HepG2 (cell line): ENCODE data around the gene NID2. TPM values are rescaled to one million over a fixed set of nuclear protein-coding genes. Genes with fewer than 3 reads are reported as not detected.

Source experiments
- ATAD3A ChIP-seq: sonication (generic); formaldehyde crosslinking; IDR thresholded peaks from 2 replicates; pipeline ENCODE4 v1.4.0; 2020; ENCODE audit warnings: missing genetic modification reagents
- ATF2 ChIP-seq: sonication (generic); formaldehyde crosslinking; IDR thresholded peaks from 2 replicates; pipeline ENCODE4 v1.4.0; 2020; ENCODE audit warnings: missing genetic modification reagents
- CC2D1A ChIP-seq: sonication (generic); formaldehyde crosslinking; IDR thresholded peaks from 2 replicates; pipeline ENCODE4 v1.8.1; 2023; ENCODE audit warnings: mild to moderate bottlenecking, missing genetic modification reagents
- CEBPB ChIP-seq: IDR thresholded peaks from 2 replicates; pipeline ENCODE4 v1.6.1; 2011; ENCODE audit warnings: low read depth, low read length, improper control_type of control experiment, borderline replicate concordance
- CREBL2 ChIP-seq: sonication (generic); formaldehyde crosslinking; IDR thresholded peaks from 2 replicates; pipeline ENCODE4 v1.8.1; 2023; ENCODE audit warnings: missing genetic modification reagents, mild to moderate bottlenecking, borderline replicate concordance
- HDAC6 ChIP-seq: fragments of 200-600 bp; sonication (generic); IDR thresholded peaks from 2 replicates; pipeline ENCODE4 v1.7.0; 2017; ENCODE audit warnings: mild to moderate bottlenecking, antibody characterized with exemption, low read length, low read depth
- HMGXB4 ChIP-seq, 2 experiments: sonication (generic) in 1 of 2; formaldehyde crosslinking in 1 of 2; IDR thresholded peaks; 2 replicates each; pipeline versions ENCODE4 v1.4.0 to v1.6.1; 2018 to 2020; ENCODE audit warnings: missing genetic modification reagents in 2 of 2, borderline replicate concordance in 1 of 2, low read depth in 1 of 2, mild to moderate bottlenecking in 1 of 2, missing biosample characterization in 1 of 2
- MAZ ChIP-seq, 2 experiments: sonication (generic) in 1 of 2; formaldehyde crosslinking in 1 of 2; IDR thresholded peaks; 2 replicates each; pipeline versions ENCODE4 v1.5.0 to v1.6.1; 2012 to 2020; ENCODE audit warnings: low read depth in 2 of 2, mild to moderate bottlenecking in 2 of 2, borderline replicate concordance in 1 of 2, improper control_type of control experiment in 1 of 2, low read length in 1 of 2, missing genetic modification reagents in 1 of 2, moderate library complexity in 1 of 2
- MNT ChIP-seq: fragments of 450-650 bp; IDR thresholded peaks from 2 replicates; pipeline ENCODE4 v1.6.1; 2016
- NR2F2 ChIP-seq: IDR thresholded peaks from 2 replicates; pipeline ENCODE4 v1.6.1; 2012; ENCODE audit warnings: low read depth, inconsistent platforms, borderline replicate concordance
- SP5 ChIP-seq: IDR thresholded peaks from 2 replicates; pipeline ENCODE4 v1.6.1; 2016; ENCODE audit warnings: low read depth, borderline replicate concordance
- TFE3 ChIP-seq: IDR thresholded peaks from 2 replicates; pipeline ENCODE4 v1.6.1; 2016
- ZMYM2 ChIP-seq: sonication (generic); formaldehyde crosslinking; IDR thresholded peaks from 2 replicates; pipeline ENCODE4 v1.8.0; 2022; ENCODE audit warnings: mild to moderate bottlenecking, missing genetic modification reagents
- ZNF260 ChIP-seq: sonication (generic); formaldehyde crosslinking; IDR thresholded peaks from 2 replicates; pipeline ENCODE4 v1.4.0; 2020; ENCODE audit warnings: missing genetic modification reagents, low read depth, mild to moderate bottlenecking, borderline replicate concordance
- ZNF292 ChIP-seq: sonication (generic); formaldehyde crosslinking; IDR thresholded peaks from 2 replicates; pipeline ENCODE4 v1.8.1; 2022; ENCODE audit warnings: mild to moderate bottlenecking, low read depth, missing genetic modification reagents, borderline replicate concordance
- ZNF30 ChIP-seq: sonication (generic); formaldehyde crosslinking; IDR thresholded peaks from 2 replicates; pipeline ENCODE4 v1.5.0; 2020; ENCODE audit warnings: mild to moderate bottlenecking, missing genetic modification reagents
- ZNF326 ChIP-seq: sonication (generic); formaldehyde crosslinking; IDR thresholded peaks from 2 replicates; pipeline ENCODE4 v1.4.0; 2020; ENCODE audit warnings: missing genetic modification reagents, borderline replicate concordance
- ZNF432 ChIP-seq: sonication (generic); formaldehyde crosslinking; IDR thresholded peaks from 2 replicates; pipeline ENCODE4 v1.5.0; 2020; ENCODE audit warnings: missing genetic modification reagents, mild to moderate bottlenecking, borderline replicate concordance
- ZSCAN20 ChIP-seq: sonication (generic); formaldehyde crosslinking; IDR thresholded peaks from 2 replicates; pipeline ENCODE4 v1.4.0; 2020; ENCODE audit warnings: missing genetic modification reagents, mild to moderate bottlenecking, borderline replicate concordance
- polyA plus RNA-seq, 8 experiments: library from polyadenylated mRNA; depleted of rRNA in 3 of 8; stranded (reverse) in 7 of 8; unstranded in 1 of 8; fragments of >200 nt; fragmentation: Illumina TruSeq in 4 of 8; extraction: Trizol in 4 of 8; gene quantifications; 2 replicates each; pipeline versions ENCODE4 v1.2.1 to v1.2.3, GENCODE V29; 2011 to 2016; ENCODE audit warnings: low read depth in 4 of 8, missing spikeins in 1 of 8, mixed read lengths in 1 of 8; ENCODE audit not compliant: insufficient read depth in 1 of 8
- total RNA-seq, 5 experiments: library from RNA; depleted of rRNA; stranded (reverse); fragments of >200 nt; fragmentation: Illumina TruSeq; extraction: Trizol; gene quantifications; 2 replicates each; pipeline ENCODE4 v1.2.3, GENCODE V29; 2016; ENCODE audit warnings: low read depth in 1 of 5

Gene NID2
- total and polyA plus RNA-seq, 2 of the 13 experiments (the other 11 are each of a cell fraction or from before 2014, with no cell fraction given), result 0.11 TPM; not detected in 1

GRCh38 chr14:51989293-51990234 lies 79.3 kb downstream of the NID2 start, which contains the start of gene RTRAF (continued):
- TF ChIP-seq ZNF326 (CRISPR knock-in tag), result no peak
- no peak for TF ChIP-seq TFE3 (CRISPR knock-in tag)
- TF ChIP-seq MNT, result no peak
- TF ChIP-seq CREBL2 (CRISPR knock-in tag), result no peak
- TF ChIP-seq CEBPB, result no peak
- no peak for TF ChIP-seq NR2F2
- no peak for TF ChIP-seq ATF2
- TF ChIP-seq MAZ (IDR thresholded peaks at IDR 0.05; ENCODE audit: borderline replicate concordance, low read depth, low read length), result peak; percentile 24
- peak; percentile 40; the same call in 1 of the 2 replicates for TF ChIP-seq MAZ (CRISPR knock-in tag; IDR thresholded peaks at IDR 0.05; ENCODE audit: low read depth)
- no peak for TF ChIP-seq CC2D1A (CRISPR knock-in tag)
- TF ChIP-seq SP5 (CRISPR knock-in tag), result peak; percentile 6; the same call in 1 of the 2 replicates
- TF ChIP-seq HMGXB4 (CRISPR knock-in tag; IDR thresholded peaks at IDR 0.05; ENCODE audit: borderline replicate concordance in 1 of 2, low read depth in 1 of 2), result peak; percentile 29 to 86; a peak in 3 of 4 replicates
- no peak for TF ChIP-seq ZNF432
- no peak for TF ChIP-seq ZNF292 (CRISPR knock-in tag)
- no peak for TF ChIP-seq ZNF260 (CRISPR knock-in tag)
- TF ChIP-seq ZMYM2 (CRISPR knock-in tag), result no peak
- TF ChIP-seq ZNF30 (CRISPR knock-in tag), result no peak
- TF ChIP-seq HDAC6, result no peak
- TF ChIP-seq ZSCAN20, result no peak
- no peak for TF ChIP-seq ATAD3A (CRISPR knock-in tag)
